Fibroblast of skin of right biceps (primary cell): ENCODE data around the gene IL17REL.

Experiments used
- DNase-seq: peaks from one replicate; pipeline ENCODE4 v3.0.0-alpha.2; 2013

IL17REL gene

GRCh38 chr22:50012211-50013181 lies at the start of gene IL17REL:
IL17REL (minus strand) TSS chr22:50012765; CDS start chr22:50012646, 119 bp downstream.
- no peak for DNase-seq

DNA sequence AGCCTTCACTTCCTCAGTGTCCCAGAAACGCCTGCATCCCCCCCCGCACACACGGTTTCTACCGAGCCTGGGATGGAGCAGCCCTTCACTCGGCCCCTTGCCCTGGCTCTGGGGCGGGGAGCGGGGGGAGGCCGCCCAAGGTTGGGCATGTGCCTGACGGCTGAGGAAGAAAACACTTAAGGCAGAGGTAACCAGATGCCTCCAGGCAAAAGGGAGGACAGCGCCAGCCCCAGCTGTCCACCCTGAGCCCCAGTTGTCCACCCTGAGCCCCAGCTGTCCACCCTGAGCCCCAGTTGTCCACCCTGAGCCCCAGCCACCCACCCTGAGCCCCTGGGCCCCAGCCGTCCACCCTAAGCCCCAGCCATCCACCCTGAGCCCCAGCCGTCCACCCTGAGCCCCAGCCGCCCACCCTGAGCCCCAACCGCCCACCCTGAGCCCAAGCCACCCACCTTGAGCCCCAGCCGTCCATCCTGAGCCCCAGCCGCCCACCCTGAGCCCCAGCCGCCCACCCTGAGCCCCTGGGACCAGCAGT lies 49.3 kb upstream of the IL17REL start:
- no peak for DNase-seq

DNA sequence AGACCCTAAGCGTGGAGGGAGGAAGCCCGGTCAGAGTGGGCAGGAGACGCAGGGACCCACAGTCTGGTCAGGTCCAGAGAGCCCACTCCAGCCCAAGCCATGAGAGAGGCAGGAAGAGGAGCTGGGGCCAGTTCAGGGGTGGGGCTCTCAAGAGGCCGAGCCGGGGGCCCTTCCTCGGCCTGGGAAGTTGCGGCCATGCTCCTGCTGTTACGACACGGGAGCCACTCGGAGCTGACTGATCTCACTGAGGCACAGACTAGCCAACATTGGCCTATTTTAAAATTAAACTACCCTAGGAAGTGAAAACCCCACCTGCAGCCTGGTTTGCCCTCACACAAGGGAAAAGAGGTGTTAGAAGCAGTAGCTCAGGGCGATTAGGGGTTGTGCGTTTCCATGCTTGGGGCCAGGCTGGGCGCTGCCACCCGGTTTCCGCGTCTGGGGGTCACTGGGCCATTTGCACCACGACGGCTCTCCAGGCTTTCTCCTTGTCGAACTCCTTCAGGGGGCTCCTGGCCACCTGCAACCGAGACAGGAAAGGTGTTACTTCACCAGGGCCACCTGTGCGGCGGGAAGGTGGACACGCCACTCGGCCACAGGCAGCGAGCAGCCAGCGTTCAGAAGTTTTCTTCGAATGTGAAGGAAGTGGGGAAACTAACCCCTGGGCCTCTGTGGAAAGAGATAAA lies 48.7 kb upstream of the IL17REL start:
- DNase-seq: no peak

- DNase-seq: no peak
These were observed 48.0 kb upstream of the IL17REL start for GRCh38 chr22:50060441-50061140.

- DNase-seq: no peak
These were observed 47.3 kb upstream of the IL17REL start for GRCh38 chr22:50059881-50060262.

GRCh38 chr22:50058906-50059880 lies 46.6 kb upstream of the IL17REL start:
- DNase-seq: peak; percentile 33

DNA sequence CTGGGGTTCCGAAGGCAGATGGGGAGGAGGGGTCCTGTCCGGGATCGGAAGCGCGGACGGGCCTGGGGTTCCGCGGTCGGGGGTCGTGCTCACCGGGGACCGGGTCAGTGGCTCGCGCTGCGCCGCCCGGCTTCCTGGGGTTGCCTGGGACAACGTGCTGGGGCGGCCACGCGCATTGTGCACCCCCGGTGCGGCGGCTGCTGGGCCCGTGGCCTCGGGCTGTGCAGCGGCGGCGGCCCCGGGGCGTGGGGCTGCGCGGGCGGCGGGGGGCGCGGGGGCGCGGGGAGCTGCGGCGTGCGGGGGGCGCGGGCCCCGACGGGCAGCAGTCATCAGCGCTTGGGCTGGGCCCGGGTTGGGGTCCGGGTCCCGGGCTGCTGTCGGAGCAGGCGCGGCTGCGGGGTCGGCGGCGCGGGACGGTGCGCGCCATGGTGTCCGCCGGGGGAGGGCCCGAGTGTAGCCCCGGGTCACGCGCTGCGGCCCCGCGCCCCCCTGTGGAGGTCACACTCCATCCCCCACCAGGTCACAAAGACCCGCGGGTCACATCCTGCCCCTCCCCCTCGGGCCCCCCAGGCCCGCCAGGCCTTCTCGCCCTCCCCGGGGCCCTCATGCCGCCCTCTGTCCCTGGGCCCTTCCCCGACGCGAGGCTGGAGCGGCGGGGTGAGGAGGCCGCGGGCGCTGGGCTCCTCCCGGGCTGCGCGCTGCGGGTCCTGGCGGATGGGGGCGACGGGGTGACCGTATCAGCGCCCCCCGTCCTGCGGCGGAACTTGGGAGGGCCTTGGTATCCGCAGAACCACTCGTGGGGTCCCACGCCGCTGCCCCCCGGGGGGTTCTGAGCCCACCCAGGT lies 45.7 kb upstream of the IL17REL start, which contains the start of gene TTLL8:
Gene TTLL8, minus strand, starts transcription at position 238 of the 845 bp plus-strand sequence.
- no peak for DNase-seq

DNA sequence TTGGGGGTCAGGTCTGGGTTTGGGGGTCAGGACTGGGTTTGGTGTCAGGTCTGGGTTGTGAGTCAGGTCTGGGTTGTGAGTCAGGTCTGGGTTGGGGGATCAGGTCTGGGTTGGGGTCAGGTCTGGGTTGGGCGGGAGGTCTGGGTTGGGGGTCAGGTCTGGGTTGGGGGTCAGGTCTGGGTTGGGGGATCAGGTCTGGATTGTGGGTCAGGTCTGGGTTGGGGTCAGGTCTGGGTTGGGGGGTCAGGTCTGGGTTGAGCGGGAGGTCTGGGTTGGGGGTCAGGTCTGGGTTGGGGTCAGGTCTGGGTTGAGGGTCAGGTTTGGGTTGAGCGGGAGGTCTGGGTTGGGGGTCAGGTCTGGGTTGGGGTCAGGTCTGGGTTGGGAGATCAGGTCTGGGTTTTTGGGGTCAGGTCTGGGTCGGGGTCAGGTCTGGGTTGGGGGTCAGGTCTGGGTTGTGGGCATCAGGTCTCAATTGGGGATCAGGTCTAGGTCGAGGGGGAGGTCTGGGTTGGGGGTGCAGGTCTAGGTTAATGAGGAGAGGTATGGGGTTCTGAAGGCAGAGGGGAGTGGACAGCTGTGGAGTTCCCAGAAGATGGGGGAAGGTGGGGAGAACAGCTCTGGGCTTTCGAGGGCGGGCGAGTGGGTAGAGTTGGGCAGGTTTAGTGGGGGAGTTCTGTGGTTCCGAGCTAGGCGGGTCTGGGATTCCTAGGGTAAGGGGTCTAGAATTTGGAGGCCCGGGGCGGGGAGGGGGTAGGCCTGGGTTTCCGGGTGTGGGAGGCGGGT lies 44.9 kb upstream of the IL17REL start:
- no peak for DNase-seq

- no peak for DNase-seq
These were observed 43.8 kb upstream of the IL17REL start for GRCh38 chr22:50056214-50056972.

DNA sequence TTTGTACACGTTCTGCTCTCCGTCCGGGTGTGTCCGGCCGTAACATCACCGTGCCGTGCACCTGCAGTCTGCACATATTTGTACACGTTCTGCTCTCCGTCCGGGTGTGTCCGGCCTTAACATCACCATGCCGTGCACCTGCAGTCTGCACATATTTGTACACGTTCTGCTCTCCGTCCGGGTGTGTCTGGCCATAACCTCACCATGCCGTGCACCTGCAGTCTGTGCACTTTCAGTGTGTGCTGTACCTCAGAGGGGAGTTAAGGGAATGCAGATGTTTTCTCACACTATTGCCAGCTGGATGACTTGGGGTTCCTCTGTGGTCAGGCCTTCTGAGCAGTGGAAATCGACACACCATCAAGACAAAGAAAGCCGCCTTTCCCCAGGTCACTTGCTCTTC lies 41.3 kb upstream of the IL17REL start:
- DNase-seq: no peak

GRCh38 chr22:50051930-50052329 lies 39.4 kb upstream of the IL17REL start:
- DNase-seq: no peak

DNA sequence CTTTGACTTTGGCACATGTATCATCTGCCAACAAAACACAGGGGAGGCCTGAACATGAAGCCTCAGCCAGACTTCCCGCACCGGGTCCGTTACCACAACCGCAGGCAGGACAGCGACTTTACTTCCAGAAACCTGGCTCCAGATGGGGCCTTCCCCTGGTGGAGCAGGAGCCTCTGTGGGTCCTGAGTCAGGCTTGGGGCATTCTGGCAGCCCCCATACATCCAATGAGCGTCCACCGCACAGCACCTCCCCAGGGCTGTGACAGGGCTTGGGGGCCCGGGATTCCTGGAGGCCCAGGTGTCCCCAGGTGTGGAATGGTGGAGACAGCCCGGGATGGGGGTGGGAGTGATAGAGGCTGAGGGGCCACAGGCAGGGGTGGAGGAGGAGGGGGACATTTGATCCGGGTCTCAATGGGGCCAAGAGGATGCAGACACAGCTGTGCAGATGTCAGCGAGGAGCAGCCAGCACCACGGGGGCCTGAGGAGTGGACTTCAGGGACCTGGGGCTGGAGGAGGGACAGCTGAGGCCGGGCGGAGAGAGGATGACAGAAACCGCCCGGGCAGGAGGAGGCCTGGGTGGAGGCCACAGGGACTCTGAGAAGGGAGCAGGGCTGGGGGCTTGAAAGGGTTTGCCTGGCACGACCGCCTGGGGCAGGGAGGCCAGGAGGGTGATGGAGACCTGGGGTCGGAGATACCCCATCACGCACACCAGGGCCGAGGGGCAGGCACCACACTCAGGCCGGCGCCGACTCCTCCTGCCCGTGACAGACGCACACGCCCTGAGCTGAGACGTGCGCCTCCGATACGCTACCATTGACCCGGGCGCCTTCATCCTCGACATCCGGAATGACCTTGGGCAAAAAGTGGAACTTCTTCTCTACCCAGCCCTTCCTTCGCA lies 37.0 kb upstream of the IL17REL start:
- no peak for DNase-seq

GRCh38 chr22:50048836-50049235 lies 36.3 kb upstream of the IL17REL start:
- DNase-seq: no peak

GRCh38 chr22:50048061-50048765 lies 35.6 kb upstream of the IL17REL start:
- no peak for DNase-seq

DNA sequence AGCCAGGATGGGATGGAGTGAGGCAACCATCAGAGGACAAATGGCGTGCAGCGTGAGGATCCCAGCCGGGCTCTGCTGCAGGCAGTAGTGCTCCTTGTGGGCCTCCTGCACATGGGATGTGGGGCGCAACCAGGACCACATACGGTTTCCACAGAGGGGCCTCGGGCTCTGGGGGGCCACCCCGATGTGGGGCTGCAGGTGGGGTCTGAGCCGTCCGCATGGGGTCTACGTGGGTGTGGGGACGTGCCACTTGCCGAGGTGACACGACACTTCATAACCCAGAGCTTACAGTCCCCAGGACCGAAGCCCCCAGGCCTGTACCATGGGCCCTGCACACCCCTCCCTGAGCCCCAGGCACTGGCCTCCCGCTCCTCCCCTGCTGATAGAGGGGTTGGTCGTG lies 34.8 kb upstream of the IL17REL start:
- no peak for DNase-seq

GRCh38 chr22:50046481-50047245 lies 34.1 kb upstream of the IL17REL start:
- DNase-seq: no peak

DNA sequence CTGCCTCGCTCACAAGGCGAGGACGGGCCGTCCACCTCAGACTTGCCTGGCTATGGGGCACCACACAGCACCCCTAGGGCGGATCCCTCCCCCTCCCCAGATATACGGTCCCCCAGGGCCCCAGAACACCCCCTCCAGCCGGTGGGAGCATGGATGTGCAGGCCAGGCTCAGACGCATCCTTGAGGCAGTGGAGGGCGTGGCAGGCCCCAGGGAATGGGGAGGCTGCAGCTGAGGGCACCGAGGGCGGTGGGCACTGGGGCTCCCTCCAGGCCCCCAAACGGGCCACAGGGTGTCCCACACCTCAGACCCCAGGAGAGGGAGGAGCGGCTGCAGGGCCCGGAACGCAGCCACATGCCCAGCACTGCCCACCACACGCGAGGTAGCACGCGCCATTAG lies 33.5 kb upstream of the IL17REL start:
- no peak for DNase-seq
